Effector CD8-positive, alpha-beta T cell (primary cell): ENCODE results near the gene DHTKD1.

Experiments
- DNase-seq: peaks from one replicate; lab custom pipeline; 2025; lab: John Stamatoyannopoulos, UW
- total RNA-seq, 4 experiments: gene quantifications; one replicate each; lab custom pipeline; 2026; lab: John Stamatoyannopoulos, UW

Gene DHTKD1
- total RNA-seq, result 24.5 to 42.8 (median 36.6) reads per million in 4 experiments

- peak; percentile 97 for DNase-seq
Observed at GRCh38 chr10:12068449-12069269, at the start of gene DHTKD1. TSS of gene DHTKD1 (plus strand) at chr10:12068954. CDS start at chr10:12069034, 80 bp downstream.

- no peak for DNase-seq
Observed at GRCh38 chr10:12019283-12019971, 49.3 kb upstream of the DHTKD1 start.

GRCh38 chr10:12020574-12020973, 48.2 kb upstream of the DHTKD1 start:
- no peak for DNase-seq

- no peak for DNase-seq
Observed at GRCh38 chr10:12022580-12023257, 46.0 kb upstream of the DHTKD1 start.

GRCh38 chr10:12025591-12025990, 43.2 kb upstream of the DHTKD1 start:
- no peak for DNase-seq

GRCh38 chr10:12027539-12027938, 41.2 kb upstream of the DHTKD1 start:
- DNase-seq, result no peak

- DNase-seq, result no peak
Observed at GRCh38 chr10:12031404-12031803, 37.4 kb upstream of the DHTKD1 start.

- no peak for DNase-seq
Observed at GRCh38 chr10:12036073-12036655, 32.6 kb upstream of the DHTKD1 start.

- no peak for DNase-seq
Observed at GRCh38 chr10:12041766-12042408, 26.9 kb upstream of the DHTKD1 start.

- peak; percentile 37 for DNase-seq
Observed at GRCh38 chr10:12042409-12042796, 26.4 kb upstream of the DHTKD1 start.

- peak; percentile 94 for DNase-seq
Observed at GRCh38 chr10:12042797-12043651, 25.7 kb upstream of the DHTKD1 start, which contains the start of gene UPF2. TSS of gene UPF2 (minus strand) at chr10:12042809. CDS start at chr10:12035423, 7,386 bp downstream.

GRCh38 chr10:12045596-12045995, 23.2 kb upstream of the DHTKD1 start:
- DNase-seq, result no peak

GRCh38 chr10:12048547-12048946, 20.2 kb upstream of the DHTKD1 start:
- no peak for DNase-seq

- no peak for DNase-seq
Observed at GRCh38 chr10:12050528-12050927, 18.2 kb upstream of the DHTKD1 start.

- no peak for DNase-seq
Observed at GRCh38 chr10:12051241-12051640, 17.5 kb upstream of the DHTKD1 start.

GRCh38 chr10:12055732-12056131, 13.0 kb upstream of the DHTKD1 start:
- no peak for DNase-seq

GRCh38 chr10:12056748-12057147, 12.0 kb upstream of the DHTKD1 start:
- no peak for DNase-seq

GRCh38 chr10:12061124-12061523, 7.6 kb upstream of the DHTKD1 start:
- DNase-seq, result no peak

- no peak for DNase-seq
Observed at GRCh38 chr10:12062754-12063482, 5.8 kb upstream of the DHTKD1 start.

GRCh38 chr10:12063483-12063818, 5.3 kb upstream of the DHTKD1 start:
- DNase-seq, result no peak
